GM19395 (cell line): ENCODE results near the gene GGA3.
A peak's percentile ranks its signal among the peaks of the same experiment; 100 is the strongest.
"Not testable (repeated sequence)": the region's sequence is repeated elsewhere in the genome, so short reads cannot be mapped to it uniquely, and the experiment has no call there.

Source experiments
- ATAC-seq: cut with Tn5 transposase; IDR thresholded peaks from one replicate; pipeline ENCODE4 v1.9.1; 2021; ENCODE audit warnings: mild to moderate bottlenecking, moderate library complexity; ENCODE audit not compliant: unreplicated experiment

GGA3 gene

GRCh38 chr17:75225016-75225415, 36.4 kb downstream of the GGA3 start:
- no peak for ATAC-seq

DNA sequence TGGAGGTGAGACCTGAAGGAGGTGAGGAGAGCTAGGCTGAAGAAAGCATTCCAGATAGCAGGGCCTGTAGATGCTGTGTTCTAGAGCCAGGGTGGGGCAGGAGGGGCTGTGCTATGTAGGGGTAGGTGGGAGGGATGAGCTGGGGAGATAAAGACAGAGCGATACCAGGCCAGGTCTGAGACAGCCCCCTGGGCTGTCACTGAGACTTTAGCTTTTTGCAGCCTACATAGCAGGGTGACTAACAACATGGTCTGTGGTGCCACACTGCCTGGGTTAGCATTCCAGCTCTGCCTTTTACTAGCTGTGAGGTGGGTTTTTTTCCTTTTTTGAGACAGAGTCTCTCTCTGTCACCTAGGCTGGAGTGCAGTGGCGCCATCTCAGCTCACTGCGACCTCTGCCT, 41.6 kb downstream of the GGA3 start:
- ATAC-seq = no peak

- ATAC-seq = no peak
These were observed 43.3 kb downstream of the GGA3 start for GRCh38 chr17:75218131-75218530.

DNA sequence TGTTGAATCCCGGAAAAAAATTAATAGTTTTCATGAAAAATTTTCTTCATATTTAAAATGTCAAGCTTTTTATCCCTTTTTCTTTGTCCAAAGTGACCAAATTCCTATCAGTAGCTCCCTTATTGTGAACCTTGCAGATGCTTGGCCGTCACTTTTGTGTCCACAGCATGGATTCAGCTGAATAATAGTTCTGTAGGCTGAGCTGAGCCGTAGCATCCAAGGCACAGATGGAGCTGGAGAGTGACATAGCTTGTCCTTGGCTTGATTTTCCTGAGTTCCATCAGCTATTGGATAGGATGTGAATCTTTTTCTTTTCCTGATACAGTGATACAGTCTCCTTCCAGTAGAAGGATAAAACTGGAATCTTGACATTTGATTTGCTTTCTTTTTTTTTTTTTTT, 52.3 kb downstream of the GGA3 start:
- ATAC-seq = no peak

DNA sequence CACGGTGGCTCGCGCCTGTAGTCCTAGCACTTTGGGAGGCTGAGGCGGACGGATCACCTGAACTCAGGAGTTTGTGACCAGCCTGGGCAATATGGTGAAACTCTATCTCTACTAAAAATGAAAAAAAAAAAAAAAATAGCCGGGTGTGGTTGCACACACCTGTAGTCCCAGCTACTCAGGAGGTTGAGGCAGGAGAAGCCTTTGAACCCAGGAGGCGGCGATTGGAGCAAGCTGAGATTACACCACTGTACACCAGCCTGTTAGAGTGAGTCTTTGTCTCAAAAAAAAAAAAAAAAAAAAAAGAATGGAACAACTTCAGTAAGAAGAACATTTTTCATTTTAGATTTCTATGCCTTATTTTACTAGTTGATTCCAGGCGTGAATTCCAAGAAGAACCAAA, 53.2 kb downstream of the GGA3 start:
- ATAC-seq = no peak

GRCh38 chr17:75207760-75208159, 53.6 kb downstream of the GGA3 start:
- no peak for ATAC-seq

DNA sequence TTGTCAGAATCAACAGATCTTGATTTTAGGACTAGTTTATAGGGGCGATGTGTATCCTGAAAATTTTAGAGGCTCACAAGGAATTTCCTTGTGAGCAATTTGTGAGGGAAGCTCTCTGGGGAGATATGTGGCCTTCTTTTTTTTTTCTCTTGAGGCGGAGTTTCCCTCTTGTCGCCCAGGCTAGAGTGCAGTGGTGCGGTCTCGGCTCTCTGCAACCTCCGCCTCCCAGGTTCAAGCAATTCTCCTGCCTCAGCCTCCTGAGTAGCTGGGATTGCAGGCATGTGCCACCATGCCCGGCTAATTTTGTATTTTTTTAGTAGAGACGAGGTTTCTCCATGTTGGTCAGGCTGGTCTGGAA, 54.4 kb downstream of the GGA3 start:
- not testable (repeated sequence) for ATAC-seq

DNA sequence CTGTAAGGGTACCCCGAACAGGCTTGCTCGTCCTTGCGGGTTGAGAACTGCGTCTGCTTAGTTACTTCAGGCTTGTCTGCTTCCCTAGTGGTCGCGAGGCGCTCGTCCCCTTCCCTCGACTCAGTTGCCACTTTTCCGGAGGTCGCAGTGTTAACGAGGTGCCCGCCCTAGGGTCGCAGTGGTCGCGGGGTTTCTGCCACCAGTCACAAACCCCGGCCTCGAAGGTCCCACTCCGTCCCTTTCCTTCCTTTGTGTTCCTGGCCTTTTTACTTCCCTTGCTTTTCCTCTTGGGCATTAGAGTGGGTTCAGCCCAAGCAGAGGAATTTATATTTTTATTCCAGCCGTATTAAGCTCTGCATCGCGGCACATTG, 55.6 kb downstream of the GGA3 start:
- peak; percentile 31 for ATAC-seq

- peak; percentile 76 for ATAC-seq
These were observed 56.2 kb downstream of the GGA3 start, which contains the start of gene NUP85 for GRCh38 chr17:75205037-75205792. Gene NUP85, plus strand, starts transcription at chr17:75205679. Its CDS starts 83 bp downstream, at chr17:75205762.

GRCh38 chr17:75199886-75200618, 61.4 kb downstream of the GGA3 start:
- no peak for ATAC-seq

GRCh38 chr17:75194879-75195278, 66.5 kb downstream of the GGA3 start:
- ATAC-seq = no peak

- no peak for ATAC-seq
These were observed 69.8 kb downstream of the GGA3 start for GRCh38 chr17:75191584-75191983.

DNA sequence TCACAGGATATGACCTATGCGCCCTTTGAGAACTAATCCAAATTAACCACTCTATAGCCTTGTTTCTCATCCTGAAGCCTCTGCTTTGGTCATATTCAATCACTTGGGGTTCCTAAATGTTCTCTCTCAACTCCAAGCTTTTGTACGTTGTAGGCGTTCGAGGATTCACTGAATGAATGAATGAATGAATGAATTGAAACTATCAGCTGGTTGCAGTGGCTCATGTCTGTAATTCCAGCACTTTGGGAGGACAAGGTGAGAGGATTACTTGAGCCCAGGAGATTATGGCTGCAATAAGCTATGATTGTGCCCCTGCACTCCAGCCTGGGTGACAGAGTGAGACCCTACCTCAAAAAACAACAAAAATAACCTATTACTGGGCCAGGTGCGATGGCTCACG, 72.8 kb downstream of the GGA3 start:
- ATAC-seq = no peak
